Measurements from ENCODE around the gene SERPINA4.

The SERPINA4 gene

GRCh38 chr14:94543449-94544124 lies 17.7 kb upstream of the SERPINA4 start:
- no peak for DNase-seq

GRCh38 chr14:94544726-94545125 lies 16.5 kb upstream of the SERPINA4 start:
- DNase-seq = no peak

GRCh38 chr14:94545131-94545841 lies 16.0 kb upstream of the SERPINA4 start:
- no peak for DNase-seq

- no peak for DNase-seq
Observed at GRCh38 chr14:94547151-94547680, 14.0 kb upstream of the SERPINA4 start.

GRCh38 chr14:94547726-94548125 lies 13.5 kb upstream of the SERPINA4 start:
- DNase-seq = no peak

GRCh38 chr14:94548131-94548998 lies 12.9 kb upstream of the SERPINA4 start:
- DNase-seq = no peak

GRCh38 chr14:94548999-94549985 lies 11.9 kb upstream of the SERPINA4 start:
- peak; percentile 65 for DNase-seq

GRCh38 chr14:94550041-94550440 lies 11.2 kb upstream of the SERPINA4 start:
- no peak for DNase-seq

GRCh38 chr14:94555991-94556390 lies 5.3 kb upstream of the SERPINA4 start:
- no peak for DNase-seq

GRCh38 chr14:94557327-94557726 lies 3.9 kb upstream of the SERPINA4 start:
- DNase-seq = no peak

- DNase-seq = no peak
Observed at GRCh38 chr14:94558842-94559241, 2.4 kb upstream of the SERPINA4 start.

- no peak for DNase-seq
Observed at GRCh38 chr14:94559638-94560290, 1.5 kb upstream of the SERPINA4 start.

- no peak for DNase-seq
Observed at GRCh38 chr14:94560291-94560665, 964 bp upstream of the SERPINA4 start.

- DNase-seq = no peak
Observed at GRCh38 chr14:94561656-94562010, 391 bp downstream of the SERPINA4 start.

- no peak for DNase-seq
Observed at GRCh38 chr14:94562022-94562421, 780 bp downstream of the SERPINA4 start.

GRCh38 chr14:94562941-94563883 lies 2.0 kb downstream of the SERPINA4 start:
- DNase-seq = no peak

- no peak for DNase-seq
Observed at GRCh38 chr14:94564381-94564780, 3.1 kb downstream of the SERPINA4 start.

- no peak for DNase-seq
Observed at GRCh38 chr14:94568186-94568585, 6.9 kb downstream of the SERPINA4 start.

- no peak for DNase-seq
Observed at GRCh38 chr14:94569381-94570001, 8.2 kb downstream of the SERPINA4 start.

- no peak for DNase-seq
Observed at GRCh38 chr14:94570002-94570400, 8.8 kb downstream of the SERPINA4 start.
